GM21619 (cell line): ENCODE measurements around the gene SOS1.
"Not testable (repeated sequence)": the region's sequence is repeated elsewhere in the genome, so short reads cannot be mapped to it uniquely, and the experiment has no call there.

Experiments
- ATAC-seq: cut with Tn5 transposase; IDR thresholded peaks from one replicate; pipeline ENCODE4 v1.9.1; 2021; ENCODE audit not compliant: unreplicated experiment

Gene SOS1

DNA sequence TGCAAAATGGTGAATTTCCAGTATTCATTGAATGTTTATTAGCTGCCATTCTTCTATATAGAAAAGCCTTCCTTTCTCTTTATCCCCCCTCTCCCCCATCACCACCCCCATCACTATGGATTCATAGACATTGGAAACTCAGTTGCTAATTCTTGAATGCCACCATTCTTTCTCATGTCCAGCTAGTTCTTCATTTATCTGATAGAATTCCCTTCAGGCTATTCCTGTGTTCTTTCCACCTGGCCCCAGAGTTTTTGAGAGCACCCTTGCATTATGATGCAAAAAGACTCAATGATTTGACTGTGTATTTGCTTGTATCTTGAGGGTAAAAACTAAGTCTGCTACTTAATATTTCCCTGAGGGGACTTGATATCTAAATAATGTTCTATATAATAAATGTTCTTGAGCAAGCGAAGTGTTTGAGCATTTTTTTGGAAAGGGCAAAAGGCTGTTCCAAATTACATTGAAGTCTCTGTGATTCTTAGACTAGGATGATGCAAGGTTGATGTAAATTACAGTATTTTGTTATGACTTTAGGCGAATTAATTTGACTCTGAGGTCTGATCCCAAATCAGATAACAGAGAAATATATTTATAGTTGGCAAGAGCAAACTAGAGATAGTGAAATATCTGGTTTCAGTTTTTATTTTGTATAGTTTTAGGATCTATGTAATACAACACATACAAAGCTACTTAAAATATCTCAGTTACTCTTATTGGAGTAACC, 18.8 kb upstream of the SOS1 start:
- ATAC-seq = no peak

DNA sequence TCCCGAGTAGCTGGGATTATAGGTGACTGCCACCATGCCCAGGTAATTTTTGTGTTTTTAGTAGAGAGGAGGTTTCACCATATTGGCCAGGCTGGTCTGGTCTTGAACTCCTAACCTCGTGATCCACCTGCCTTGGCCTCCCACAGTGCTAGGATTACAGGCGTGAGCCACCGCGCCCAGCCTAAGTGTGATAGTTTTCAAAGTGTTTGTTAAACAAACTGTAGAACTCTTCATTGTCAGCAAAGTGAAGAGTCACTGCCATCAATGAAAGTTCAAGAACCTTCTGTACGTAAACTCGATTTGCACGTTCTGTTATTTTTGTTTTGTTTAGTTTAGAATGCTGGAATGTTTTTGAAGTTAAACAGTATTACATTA, 18.0 kb upstream of the SOS1 start:
- ATAC-seq = no peak

DNA sequence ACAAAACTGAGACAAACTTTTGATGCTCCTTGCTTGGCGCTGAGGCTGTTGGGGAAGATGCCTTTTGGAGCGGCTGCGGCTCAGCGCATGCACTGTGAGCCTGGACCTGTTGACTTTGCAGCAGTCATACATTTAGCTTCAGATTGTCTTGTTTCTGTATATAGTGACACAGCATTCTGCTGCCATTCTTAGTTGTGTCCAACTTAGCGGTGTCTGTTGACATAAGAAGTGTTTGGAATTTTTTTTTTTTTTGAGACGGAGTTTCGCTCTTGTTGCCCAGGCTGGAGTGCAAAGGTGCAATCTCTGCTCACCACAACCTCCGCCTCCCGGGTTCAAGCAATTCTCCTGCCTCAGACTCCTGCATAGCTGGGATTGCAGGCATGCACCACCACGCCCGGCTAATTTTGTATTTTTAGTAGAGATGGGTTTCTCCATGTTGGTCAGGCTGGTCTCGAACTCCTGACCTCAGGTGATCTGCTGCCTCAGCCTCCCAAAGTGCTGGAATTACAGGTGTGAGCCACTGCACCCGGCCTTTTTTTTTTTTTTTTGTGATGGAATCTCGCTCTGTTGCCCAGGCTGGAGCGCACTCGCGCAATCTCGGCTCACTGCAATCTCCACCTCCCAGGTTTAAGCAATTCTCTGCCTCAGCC, 17.5 kb upstream of the SOS1 start:
- ATAC-seq = not testable (repeated sequence)

DNA sequence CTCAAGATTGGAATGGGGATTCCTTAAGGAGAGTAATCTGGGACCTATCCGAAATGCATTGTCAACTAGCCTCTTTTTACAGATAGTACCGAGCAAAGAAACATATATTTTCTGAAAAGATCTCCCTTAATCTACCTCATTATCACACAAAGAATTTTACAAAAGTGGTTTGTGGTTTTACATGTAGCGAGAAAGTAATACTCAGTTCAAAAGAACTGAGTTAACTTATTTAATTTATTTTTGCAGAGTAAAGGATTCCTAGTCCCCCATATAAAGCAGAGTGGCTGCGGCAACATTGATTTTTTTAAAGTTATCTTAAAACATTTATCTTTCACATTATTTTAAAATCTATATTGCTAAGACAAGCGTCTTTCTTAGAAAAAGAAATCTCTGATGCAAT, 15.9 kb upstream of the SOS1 start:
- no peak for ATAC-seq

DNA sequence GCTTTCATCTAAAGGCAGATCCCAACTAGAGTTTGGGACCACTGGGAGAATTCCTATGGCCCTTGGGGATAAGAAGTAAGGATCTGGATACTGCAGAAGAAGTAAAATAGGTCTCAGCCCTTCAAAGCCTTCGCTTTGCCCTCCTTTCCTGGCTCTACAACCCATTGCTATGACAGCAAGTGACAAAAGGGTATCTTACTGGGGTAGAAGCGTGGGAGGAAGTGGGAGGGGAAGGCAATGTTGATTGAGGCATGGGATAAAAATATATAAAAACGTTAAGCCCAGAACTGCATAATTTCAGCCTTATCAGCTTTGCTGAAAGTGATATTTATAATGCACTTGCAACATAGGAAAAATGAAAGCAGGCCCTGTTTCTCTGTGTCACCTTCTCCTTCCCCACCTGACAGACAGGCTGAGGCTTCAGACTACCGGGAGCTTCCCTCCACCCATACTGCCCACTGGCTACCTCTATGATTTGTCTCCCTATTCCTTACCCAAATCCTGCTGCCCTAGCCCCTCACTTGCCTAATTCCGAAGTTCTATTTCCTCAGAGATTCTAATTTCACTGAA, 14.9 kb upstream of the SOS1 start:
- ATAC-seq = no peak

DNA sequence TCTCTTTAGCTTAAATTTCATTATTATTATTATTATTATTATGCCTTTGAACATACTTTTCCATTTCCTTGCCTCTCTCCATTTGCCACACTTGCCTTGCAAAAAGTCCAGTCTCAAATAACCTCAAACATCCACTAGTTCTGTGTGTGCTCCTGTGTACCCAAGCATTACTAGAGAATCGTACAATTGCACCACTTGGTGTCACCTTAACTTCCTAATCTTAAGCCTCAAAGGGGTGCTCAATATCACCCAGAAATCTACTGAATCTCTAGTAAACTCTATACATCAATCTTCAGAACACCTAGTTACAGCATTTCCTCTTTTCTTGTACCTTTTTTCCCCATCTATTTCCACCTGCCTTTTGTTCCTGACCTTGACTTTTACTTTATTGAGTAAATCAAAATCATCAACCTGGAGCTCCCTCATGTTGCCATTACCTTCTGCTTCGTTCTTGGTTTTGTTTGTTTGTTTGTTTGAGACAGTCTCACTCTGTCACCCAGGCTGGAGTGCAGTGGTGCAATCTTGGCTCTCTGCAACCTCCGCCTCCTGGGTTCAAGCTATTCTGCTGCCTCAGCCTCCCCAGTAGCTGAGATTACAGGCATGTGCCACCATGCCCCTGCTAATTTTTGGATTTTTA, 12.5 kb upstream of the SOS1 start:
- no peak for ATAC-seq

DNA sequence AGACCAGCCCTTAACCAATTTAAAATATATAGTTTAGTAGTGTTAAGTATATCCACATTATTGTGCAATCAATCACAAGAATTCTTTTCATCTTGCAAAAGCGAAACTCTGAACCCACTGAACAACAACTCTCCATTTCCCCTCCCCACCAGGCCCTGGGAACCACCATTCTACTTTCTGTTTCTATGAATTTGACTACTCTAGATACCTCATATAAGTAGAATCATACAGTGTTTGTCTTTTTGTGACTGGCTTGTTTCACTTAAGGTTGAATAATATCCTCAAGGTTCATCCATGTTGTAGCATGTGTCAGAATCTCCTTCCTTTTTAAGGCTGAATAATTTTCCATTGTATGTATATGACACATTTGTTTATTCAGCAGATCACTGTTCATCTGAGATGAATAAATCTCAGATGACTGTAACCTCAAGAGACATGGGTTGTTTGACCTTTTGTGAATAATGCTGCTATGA, 8.1 kb upstream of the SOS1 start:
- peak; percentile 38 for ATAC-seq

DNA sequence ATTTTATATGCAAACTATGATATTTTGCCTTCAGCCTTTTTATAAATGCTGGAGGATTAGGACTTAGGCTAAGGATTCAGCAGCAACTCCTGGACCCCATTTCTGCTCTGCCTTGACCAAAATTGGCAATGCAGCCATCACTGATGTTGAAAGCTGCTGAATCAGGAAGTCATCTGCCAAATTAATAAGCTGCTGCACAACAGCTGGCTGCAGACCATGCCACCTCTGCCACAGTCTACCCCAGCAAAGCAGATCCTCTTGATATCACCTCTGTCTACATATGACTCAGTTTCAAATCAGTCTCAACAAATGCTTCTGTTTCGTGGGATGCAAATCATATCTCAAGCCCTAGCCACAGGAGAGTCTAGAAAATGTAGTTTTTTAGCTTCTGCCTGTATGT, 7.1 kb upstream of the SOS1 start:
- ATAC-seq = peak; percentile 47

DNA sequence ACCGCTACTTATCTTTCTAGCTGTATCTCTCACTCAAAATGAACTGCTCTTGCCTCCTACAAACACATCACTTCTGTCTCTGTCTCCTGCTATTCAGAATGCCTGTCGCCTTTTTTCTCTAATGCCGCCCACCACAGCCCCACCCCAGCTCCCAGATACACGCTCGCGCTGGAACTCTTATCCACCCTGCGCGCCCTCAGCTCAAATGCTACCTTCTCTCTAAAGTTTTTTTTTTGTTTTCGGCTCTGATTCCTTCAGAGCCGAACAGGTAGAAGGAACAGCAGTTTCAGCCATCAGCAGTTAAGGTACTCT, 3.9 kb upstream of the SOS1 start:
- ATAC-seq = no peak

DNA sequence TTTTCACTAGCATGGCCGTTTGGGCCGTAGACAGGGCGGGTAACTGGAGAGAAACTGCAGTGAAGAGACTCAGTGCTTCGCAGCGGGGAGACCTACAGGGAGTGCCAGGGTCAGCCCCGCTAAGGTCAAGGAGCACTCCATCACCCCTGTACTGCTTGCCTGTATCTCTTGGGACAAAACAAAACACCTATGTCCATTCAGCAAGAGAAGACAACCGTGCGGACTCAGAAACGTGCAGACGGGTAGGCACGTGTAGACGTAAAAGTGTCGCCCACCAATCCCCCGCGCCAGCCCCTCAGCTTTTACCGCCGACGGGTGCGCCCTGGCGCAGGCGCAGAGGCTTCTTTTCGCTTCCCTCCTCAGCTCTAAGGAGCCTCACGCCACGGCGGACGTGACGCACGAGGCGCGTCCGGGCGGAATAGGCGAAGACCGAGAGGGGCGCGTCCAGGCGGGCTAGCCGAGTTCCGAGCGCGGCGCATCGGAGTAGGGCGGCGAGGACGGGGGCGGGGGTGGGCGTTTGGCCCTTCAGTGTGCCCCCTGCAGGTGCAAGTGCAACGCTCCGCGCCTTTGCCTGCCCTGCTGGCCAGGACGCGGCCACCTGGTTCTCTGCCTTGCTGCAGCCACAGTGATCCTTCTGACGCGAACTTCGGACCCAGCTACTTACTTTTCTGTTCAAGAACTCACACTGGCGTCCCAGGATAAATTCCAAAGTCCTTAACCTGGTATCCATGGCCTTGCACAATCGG, 3.3 kb upstream of the SOS1 start:
- ATAC-seq = peak; percentile 56

DNA sequence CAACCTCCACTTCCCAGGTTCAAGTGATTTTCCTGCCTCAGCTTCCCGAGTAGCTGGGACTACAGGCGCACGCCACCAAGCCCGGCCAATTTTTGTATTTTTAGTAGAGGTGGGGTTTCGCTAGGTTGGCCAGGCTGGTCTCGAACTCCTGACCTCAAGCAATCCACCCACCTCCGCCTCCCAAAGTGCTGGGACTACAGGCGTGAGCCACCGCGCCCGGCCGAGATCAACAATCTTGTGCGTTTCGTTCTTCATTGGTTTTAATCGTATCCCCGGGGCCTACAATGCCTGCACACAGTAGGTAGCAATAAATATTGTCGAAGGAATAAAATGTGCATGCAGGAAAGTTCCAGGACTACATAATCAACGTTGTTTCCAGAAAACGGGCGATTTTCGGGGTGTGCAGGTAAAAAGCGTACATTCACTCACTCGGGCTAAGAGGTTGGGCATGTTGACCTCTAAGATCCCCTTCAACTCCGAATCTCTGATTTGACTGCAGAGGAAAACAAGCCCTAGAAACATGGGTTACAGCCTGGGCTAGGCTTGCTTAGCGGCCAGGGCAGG, 2.7 kb upstream of the SOS1 start:
- ATAC-seq = no peak

DNA sequence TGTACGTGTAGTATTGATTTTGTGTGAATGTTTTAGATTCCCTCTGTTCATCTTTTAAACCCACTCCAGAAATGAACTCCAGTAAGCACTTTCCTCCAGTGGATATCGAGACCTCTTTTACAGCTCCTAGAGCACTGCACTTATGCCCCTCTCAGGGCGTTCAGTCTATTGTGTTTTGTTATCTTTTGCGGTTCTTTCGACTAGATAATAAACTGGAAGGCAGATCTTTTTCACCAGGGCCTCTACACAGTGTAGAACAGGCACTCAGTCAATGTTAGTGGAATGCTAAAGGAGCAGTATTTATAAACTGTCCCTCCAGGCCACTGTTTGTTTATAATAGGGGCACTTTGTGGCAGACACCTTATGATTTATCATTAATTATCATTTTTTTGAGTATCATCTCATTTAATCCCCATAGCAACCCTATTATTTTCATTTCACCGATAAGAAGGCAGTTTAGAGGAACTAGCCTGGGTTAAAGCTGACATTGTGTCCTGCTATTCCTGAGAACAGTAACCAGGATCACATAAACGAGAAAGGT, 742 bp upstream of the SOS1 start:
- no peak for ATAC-seq

DNA sequence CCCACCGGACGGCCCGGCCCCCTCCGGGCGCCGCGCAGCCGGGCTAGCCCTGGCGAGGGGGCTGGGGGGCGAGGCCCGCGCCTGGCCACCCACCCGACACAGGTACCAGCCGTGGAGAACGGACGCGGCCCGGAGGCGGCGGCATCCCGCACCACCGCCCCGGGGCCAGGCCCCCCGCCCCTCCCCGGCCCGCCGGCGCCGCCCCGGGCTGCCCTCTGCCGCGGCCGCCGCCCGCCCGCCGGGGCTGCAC, 405 bp downstream of the SOS1 start:
- no peak for ATAC-seq

DNA sequence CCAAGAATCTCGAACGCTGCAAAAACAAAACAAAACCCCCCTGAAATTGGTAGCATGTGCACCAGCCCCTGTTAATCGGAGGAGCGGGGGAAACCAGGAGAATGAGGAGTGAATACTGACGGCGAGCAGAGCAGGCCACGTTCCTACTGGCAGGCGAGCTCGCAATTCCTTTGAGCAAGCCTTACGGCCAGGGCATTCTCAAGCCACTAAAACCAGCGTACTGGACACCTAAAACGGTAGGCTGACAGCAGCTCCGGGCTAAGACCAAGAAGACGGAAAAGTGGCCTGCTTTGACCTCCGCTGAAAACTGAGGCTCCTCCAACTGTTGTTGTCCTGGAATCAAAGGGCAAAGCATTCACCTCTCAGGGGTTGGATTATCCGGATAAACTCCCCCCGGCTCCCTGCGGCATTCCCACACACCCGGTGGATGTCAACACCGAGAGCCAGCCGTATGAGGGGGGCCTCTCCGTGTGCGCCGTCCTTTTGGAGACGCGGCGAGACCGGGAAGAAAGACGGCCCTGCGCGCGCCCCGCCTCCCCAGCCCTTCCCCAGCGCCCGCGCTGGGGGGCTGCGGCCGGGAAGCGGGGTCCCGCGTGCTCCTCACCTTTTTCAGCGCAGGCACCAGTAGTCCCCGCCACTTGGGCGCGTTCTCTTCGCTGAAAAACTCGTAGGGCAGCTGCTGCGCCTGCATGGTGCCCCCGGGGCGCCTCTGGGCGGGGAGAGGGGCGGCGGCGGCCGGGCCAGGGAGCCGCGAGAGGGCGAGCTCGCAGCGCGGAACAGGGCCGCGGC, 925 bp downstream of the SOS1 start:
- ATAC-seq = peak; percentile 35

DNA sequence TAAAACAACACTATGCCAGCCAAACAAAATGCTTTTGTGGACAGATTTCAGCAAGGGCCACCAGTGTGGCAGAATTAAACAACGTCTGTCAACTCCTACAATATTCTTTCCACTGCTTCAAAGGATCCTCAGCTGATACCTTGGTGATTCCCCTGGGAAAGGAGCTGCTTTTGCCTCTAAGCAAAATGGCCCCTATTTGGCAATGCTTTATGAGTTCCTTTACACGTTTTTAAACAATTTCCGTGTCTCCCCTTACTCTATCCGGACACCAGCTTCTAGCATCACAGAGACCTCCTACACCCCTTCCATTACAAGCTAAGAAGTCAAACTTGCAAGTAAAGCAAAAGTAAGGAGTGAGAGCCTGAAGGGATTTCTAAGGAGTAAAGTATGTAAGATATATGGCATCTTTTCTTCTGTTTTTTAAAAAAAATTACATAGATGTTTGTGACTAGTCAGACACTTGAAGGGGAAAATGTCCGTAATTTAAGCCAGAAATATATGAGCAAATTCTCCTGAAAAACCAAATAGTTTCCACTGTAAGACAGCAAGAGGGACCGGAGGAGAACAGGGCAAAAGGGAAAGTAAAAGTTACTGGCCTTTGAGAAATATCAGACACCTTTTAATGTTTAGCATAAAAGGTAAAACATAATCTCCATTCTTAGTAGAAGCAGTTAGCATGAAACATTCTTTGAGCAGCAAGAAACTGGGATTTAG, 1.9 kb downstream of the SOS1 start:
- ATAC-seq = no peak

DNA sequence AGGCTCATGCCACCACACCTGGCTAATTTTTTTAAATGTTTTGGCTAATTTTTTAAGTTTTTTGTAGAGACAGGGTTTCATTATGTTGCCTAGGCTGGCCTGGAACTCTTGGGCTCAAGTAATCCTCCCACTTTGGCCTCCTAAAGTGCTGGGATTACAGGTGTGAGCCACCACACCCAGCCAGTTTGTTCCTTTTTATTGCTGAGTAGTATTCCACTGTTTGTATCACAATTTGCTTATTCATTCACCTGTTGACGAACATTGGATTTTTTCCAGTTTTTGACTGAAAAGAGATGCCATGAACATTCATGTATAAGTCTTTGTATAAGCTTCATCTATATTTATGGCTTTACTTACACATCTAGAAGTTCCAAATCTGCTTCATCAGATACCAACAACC, 5.3 kb downstream of the SOS1 start:
- ATAC-seq = no peak

DNA sequence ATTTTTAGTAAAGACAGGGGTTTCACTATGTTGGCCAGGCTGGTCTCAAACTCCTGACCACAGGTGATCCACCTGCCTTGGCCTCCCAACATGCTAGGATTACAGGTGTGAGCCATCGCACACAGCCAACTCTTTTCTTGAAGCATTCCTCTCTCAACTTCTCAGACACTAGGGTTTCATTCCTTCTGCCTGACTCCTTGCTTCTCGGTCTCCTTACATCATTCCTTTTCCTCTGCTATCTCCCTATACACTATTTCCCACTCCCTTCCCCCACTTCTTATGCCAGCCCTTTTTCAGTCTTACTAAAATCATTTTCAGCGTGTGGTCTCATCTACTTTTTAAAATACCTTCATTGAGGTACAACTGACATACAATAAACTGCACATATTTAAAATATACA, 6.1 kb downstream of the SOS1 start:
- no peak for ATAC-seq

DNA sequence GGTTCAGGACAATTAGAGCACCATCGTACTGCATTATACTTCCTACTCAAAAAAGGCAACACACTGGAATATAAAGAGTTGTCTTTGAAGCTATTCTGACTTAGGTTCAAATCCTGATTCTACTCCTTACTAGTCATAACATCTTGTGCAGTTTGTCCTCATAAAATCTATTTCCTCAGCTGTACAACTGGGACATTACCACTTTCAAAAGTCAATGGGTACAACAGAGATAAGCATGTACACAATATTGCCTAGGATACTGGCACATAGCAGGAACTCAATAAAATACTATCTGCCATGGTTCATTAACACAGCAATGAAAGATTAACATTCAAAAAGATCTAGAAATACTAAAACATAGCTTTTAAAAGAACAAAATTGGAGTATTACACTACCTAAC, 11.3 kb downstream of the SOS1 start:
- no peak for ATAC-seq

DNA sequence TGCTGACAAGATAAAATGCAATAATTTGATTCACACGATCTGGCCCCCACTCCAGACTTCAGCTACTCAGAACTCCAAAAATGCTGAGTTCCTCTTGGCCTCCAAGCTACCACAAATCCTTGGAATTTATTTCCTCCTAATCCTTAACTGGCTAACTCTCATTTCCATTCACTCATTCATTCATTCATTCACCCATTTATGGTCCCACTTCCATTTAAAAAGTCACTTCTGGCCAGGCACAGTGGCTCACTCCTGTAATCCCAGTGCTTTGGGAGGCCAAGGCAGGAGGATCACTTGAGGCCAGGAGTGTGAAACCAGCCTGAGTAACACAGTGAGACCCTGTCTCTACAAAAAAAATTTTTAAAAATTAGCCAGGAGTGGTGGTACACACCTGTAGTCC, 12.5 kb downstream of the SOS1 start:
- no peak for ATAC-seq
